ENCODE results near the gene MEIOB. TPM values are rescaled to one million over a fixed set of nuclear protein-coding genes. Genes with fewer than 3 reads are reported as not detected.
"Not testable (repeated sequence)": the region's sequence is repeated elsewhere in the genome, so short reads cannot be mapped to it uniquely, and the experiment has no call there.

MEIOB gene
- total RNA-seq, 1 donor, result 0.54 TPM

GRCh38 chr16:1816396-1817275, 55.3 kb downstream of the MEIOB start:
- DNase-seq (ENCODE audit: low read depth in 2 of 3, low spot score in 2 of 3), result no peak

GRCh38 chr16:1815461-1815860, 56.5 kb downstream of the MEIOB start:
- no peak for DNase-seq (ENCODE audit: low read depth in 2 of 3, low spot score in 2 of 3)

DNA sequence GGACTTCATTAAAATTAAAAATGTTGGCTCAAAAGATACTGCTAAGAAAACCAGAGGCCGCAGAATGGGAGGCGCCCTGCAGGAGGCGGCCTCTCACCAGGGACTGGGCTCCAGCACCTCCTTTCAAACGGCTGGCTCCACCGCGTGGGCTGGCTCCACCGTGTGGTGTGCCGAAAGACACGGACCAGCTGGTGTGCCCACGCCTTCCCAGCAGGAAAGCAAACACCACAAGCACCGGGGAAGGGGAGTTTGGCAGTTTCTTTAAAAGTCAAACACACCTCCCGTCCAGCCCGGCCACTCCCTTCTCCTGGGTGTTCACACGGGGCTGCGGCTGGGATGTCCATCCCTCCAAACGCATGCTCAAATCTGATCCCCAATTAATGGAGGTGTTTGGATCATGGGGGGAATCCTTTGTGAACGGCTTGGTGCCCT, 59.2 kb downstream of the MEIOB start:
- DNase-seq (ENCODE audit: low read depth in 2 of 3, low spot score in 2 of 3), result peak in 2 of 3 donors; percentile 72 to 76

DNA sequence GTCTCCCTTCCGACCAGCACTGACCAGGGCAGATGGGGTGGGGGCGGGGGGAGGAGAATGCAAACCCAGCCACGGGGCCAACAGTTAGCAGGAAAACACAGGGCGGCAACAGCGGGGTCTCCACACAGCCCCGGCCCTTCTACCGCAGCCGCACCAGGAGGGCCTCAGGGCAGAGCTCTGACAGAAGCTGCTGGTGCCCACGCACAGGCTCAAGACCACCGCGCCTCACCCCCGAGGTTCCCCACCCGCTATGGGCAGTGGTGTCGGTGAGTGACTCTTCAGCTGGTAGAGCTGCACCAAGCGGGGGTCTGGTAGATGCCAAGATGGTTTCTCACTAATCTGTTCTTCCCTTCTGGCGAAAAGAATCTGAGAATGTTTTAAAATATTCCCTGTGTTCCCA, 61.4 kb downstream of the MEIOB start:
- DNase-seq (ENCODE audit: low read depth in 2 of 3, low spot score in 2 of 3), result no peak

DNA sequence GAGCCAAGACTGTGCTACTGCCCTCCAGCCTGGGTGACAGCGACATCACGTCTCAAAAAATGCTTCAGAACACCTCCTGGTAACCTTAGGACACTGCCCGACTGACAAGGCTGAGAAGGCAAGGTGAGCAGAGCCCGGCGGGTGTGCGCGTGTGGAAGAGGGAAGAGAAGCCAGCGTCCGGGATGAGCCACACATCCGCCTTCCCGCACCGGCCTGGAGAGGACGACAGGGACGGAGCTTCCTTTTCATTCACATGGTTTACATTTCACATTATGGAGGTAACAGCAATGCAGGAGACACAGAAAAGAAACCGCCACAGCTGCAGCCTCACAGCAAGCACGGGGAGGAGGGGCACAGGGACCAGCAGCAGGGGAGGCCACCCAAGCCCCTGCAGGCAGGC, 61.9 kb downstream of the MEIOB start:
- DNase-seq (ENCODE audit: low read depth in 2 of 3, low spot score in 2 of 3), result no peak

GRCh38 chr16:1809281-1809801, 62.6 kb downstream of the MEIOB start:
- DNase-seq (ENCODE audit: low read depth in 2 of 3, low spot score in 2 of 3), result no peak

DNA sequence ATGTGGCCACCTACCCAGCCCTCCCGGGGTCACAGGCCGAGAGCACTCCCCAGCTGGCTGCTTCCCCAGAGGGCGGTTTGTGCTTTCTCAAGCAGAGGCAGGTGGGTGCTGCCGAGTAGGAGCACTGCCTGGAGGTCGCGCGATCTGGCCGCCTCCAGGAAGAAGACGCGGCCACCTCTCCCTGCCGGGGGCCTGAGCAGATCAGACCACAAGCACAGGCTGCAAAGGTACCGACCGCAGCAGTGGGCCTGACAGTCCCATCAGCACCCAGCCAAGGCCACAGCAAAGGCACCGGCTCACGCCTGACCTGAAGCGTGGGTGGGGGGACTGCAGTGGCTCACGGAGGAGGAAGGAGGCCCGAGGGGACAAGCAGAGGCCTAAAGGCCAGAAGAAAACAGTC, 63.3 kb downstream of the MEIOB start:
- DNase-seq (ENCODE audit: low read depth in 2 of 3, low spot score in 2 of 3), result no peak

DNA sequence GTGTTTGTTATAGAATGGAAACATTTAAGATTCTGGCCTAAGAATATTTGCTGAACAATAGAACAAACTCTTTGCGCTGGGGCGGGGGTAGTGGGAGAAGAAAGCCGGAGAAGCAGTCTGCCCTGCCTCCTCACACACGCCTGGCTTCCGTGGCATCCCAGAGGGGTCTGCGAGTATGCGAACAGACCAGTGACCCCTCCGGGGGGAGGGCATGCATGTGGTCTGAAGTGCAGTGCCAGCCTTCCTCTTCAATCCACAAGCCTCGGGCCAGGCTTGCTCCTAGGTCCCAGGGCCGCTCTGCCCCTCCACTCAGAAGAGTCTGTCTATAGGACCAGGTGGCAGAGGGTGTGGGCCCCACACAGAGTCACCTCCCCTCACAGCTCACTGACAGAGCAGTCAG, 64.3 kb downstream of the MEIOB start:
- no peak for DNase-seq (ENCODE audit: low read depth in 2 of 3, low spot score in 2 of 3)

GRCh38 chr16:1800701-1801100, 71.3 kb downstream of the MEIOB start:
- DNase-seq (ENCODE audit: low read depth in 2 of 3, low spot score in 2 of 3), result no peak

DNA sequence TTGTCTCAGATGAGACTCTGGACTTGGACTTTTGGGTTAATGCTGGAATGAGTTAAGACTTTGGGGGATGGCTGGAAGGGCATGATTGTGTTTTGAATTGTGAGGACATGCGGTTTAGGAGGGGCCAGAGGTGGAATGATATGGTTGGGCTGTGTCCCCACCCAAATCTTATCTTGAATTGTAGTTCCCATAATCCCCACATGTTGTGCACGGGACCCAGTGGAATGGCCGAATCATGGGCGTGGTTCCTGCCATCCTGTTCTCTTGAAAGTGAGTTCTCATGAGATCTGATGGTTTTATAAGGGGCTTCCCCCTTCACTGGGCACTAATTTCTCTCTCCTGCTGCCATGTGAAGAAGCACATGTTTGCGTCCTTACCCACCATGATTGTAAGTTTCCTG, 72.7 kb downstream of the MEIOB start:
- not testable (repeated sequence) for DNase-seq (ENCODE audit: low read depth in 2 of 3, low spot score in 2 of 3)

DNA sequence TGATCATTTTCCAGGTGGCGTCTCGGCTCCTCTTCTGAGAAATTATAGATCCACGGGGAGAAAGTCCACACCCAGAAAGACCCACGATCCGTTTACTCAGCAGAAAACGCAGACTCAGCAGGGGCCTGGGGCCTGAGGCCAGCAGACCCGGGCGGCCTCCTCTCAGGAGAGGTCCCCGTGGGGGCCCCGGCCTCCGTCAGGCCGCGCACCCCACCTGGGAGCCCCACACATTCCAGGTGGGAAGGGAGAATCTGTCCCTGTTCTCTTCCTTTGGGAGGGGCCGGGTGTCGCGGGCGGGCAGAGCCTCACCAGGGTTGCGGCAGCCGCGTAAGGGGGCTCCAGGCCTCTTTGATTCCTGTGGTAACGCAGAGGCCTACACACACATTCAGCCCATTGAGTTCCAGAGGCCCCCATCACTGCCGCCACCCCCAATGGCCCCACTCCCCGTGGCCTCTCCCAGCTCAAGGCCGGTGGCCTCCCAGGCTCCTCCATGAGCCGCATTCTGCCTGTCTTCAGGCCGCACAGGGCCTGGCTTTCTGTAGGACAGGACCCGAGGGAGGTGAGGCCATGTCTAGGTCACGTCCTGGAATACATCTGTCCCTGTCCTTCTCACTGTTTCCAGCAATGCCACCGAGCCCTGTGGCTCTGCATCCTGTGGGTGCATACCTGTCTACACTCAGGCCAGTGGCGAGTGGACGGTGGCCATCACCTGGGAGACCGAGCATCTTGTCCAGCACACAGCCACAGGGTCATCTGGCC, 76.9 kb downstream of the MEIOB start:
- no peak for DNase-seq (ENCODE audit: low read depth in 2 of 3, low spot score in 2 of 3)

DNA sequence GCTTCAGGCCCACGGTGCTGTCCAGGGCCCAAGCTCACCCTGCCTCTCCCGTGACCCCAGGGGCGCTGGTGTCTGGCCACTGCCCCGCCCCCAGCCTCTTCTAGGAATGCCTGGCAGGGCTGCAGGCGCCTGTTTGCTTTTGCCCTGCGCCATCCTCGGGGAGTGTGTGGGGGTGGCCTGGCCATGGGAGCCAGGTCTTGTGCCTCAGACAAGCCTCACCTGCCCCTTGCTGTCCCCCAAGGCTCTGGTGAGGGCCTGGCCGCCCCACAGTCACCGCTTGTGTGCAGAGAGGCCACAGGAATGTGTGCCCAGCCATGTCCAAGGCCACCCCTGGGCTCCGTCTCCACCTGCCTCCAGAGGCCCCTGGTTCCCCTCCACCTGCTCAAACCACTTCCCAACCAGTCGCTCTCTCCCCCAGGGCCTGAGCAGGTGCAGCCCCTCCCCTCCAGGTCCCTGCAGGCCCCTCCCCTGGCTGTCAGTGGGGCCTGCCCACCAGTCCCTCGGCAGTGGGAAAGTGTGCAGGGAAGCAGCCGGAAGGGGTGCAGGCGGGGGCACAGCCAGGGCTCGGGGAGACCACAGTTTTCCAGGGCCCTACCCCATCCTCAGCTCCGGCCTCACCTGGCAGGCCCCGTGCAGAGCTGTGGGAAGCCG, 77.6 kb downstream of the MEIOB start:
- no peak for DNase-seq (ENCODE audit: low read depth in 2 of 3, low spot score in 2 of 3)

- no peak for DNase-seq (ENCODE audit: low read depth in 2 of 3, low spot score in 2 of 3)
Observed at GRCh38 chr16:1793578-1794220, 78.3 kb downstream of the MEIOB start, which contains the start of gene IGFALS. IGFALS (minus strand) TSS chr16:1793705; CDS start chr16:1793652, 53 bp downstream.

DNA sequence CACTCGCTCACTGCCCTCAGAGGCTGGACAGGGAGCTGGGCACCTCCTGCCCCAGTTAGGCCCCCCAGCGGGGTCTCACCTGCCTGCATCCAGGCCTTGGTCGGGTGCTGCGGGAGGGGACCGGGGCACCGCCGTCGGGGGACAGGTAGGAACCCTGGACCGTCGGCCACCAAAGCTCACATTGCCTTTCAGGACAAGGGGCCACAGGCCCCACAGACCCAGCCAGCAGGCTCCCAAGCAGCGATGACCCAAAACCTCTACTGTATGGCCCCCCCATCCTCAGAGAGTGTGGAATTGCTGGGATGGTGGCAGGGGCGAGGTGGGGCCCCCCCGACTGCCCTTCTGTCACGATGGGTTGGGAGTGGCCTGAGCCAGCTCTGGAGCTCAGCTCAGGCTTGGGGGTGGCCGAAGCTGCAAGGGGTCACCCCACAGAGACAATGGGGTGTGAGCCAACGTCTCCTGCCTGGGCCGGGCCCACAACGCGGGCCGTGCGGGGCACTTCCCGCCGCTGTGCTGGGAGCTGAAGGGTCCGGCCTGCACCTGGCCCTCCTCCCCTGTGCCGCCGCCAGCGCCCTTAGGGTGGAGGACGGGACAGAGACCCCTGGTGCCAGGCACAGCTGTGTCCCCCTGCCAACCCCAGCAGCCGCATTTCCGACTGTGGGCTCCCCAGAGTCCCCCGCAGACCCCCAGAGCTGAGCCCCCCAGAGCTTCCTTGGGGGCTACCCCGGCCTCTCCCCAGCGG, 79.0 kb downstream of the MEIOB start:
- DNase-seq (ENCODE audit: low read depth in 2 of 3, low spot score in 2 of 3), result no peak

GRCh38 chr16:1791943-1792812, 79.8 kb downstream of the MEIOB start:
- DNase-seq (ENCODE audit: low read depth in 2 of 3, low spot score in 2 of 3), result no peak

- DNase-seq (ENCODE audit: low read depth in 2 of 3, low spot score in 2 of 3), result no peak
Observed at GRCh38 chr16:1791256-1791942, 80.6 kb downstream of the MEIOB start.

GRCh38 chr16:1790611-1791255, 81.2 kb downstream of the MEIOB start:
- no peak for DNase-seq (ENCODE audit: low read depth in 2 of 3, low spot score in 2 of 3)

- no peak for DNase-seq (ENCODE audit: low read depth in 2 of 3, low spot score in 2 of 3)
Observed at GRCh38 chr16:1790261-1790610, 81.7 kb downstream of the MEIOB start.

Measured in hematopoietic multipotent progenitor cell (in vitro differentiated cells).